AG04449 (cell line): ENCODE results near the gene WDR46.

Experiments used
- CTCF ChIA-PET: fragments of 350-600 bp; formaldehyde crosslinking; extraction: SDS; loops from one replicate; lab custom pipeline; 2021; ENCODE audit warnings: antibody characterized with exemption; lab: Yijun Ruan, JAX
- POLR2A ChIA-PET: fragments of 400-600, 350-600 bp; formaldehyde crosslinking; extraction: SDS; loops from one replicate; lab custom pipeline; 2020; ENCODE audit warnings: antibody characterized with exemption, inconsistent platforms; lab: Yijun Ruan, JAX
- DNase-seq: peaks from one replicate; pipeline ENCODE4 v3.0.0-alpha.2; 2010; ENCODE audit warnings: low read depth, low spot score
- H3K4me3 ChIP-seq: 2 replicates; pipeline ENCODE4 v1.5.1; 2011; ENCODE audit warnings: low read depth, mild to moderate bottlenecking, control low read depth, low read length
- CTCF ChIP-seq: IDR thresholded peaks from one replicate; pipeline ENCODE4 v1.5.1; 2011; ENCODE audit warnings: mild to moderate bottlenecking, moderate library complexity, low read length, control low read depth, inconsistent platforms; ENCODE audit not compliant: insufficient read depth; ENCODE audit errors: missing control alignments

The WDR46 gene

GRCh38 chr6:33241968-33242367 lies 47.1 kb downstream of the WDR46 start:
- CTCF ChIA-PET, result no interaction called here
- POLR2A ChIA-PET, result no interaction called here
- DNase-seq, result no peak
- no peak overlapping the region for H3K4me3 ChIP-seq
- TF ChIP-seq CTCF, result no peak

- H3K4me3 ChIP-seq, result no peak overlapping the region
These were observed 51.3 kb downstream of the WDR46 start for GRCh38 chr6:33237741-33238140.

GRCh38 chr6:33236852-33237251 lies 52.2 kb downstream of the WDR46 start:
- CTCF ChIA-PET, result interaction anchor here (0.9 kb wide), 1 partner anchor 12 kb away, joined by 6 read pairs; no protein-coding TSS in a partner anchor

More at GRCh38 chr6:33237741-33238140, 51.3 kb downstream of the WDR46 start:
- TF ChIP-seq CTCF, result no peak
- ChIA-PET POLR2A (interaction anchor here (0.6 kb wide), 1 partner anchor 43 kb away, joined by 3 read pairs; no protein-coding TSS in a partner anchor), CTCF (interaction anchor here (0.6 to 1.9 kb wide), 5 partner anchors 9 to 353 kb away, joined by 3 to 4 read pairs (median 3); no protein-coding TSS in a partner anchor)
- no peak for DNase-seq

GRCh38 chr6:33236328-33236727 lies 52.7 kb downstream of the WDR46 start:
- H3K4me3 ChIP-seq, result no peak overlapping the region
- CTCF ChIA-PET, result interaction anchor here (0.9 kb wide), 1 partner anchor 12 kb away, joined by 6 read pairs; no protein-coding TSS in a partner anchor
- POLR2A ChIA-PET, result interaction anchor here (0.6 kb wide), 1 partner anchor 1652 kb away, joined by 3 read pairs; no protein-coding TSS in a partner anchor

More at GRCh38 chr6:33236852-33237251, 52.2 kb downstream of the WDR46 start:
- DNase-seq, result no peak
- no peak overlapping the region for H3K4me3 ChIP-seq
- POLR2A ChIA-PET, result no interaction called here
- no peak for TF ChIP-seq CTCF

GRCh38 chr6:33235221-33235634 lies 53.8 kb downstream of the WDR46 start:
- no peak for TF ChIP-seq CTCF
- no peak for DNase-seq
- H3K4me3 ChIP-seq, result no peak overlapping the region
- ChIA-PET POLR2A (no interaction called here), CTCF (interaction anchor here (1.3 to 1.4 kb wide), 2 partner anchors 10 to 74 kb away, joined by 3 to 9 read pairs; no protein-coding TSS in a partner anchor)

More at GRCh38 chr6:33236328-33236727, 52.7 kb downstream of the WDR46 start:
- TF ChIP-seq CTCF, result no peak
- no peak for DNase-seq
